NB4 (cell line): ENCODE results near the gene MACROD2.

ENCODE experiments used
- DNase-seq: peaks from one replicate; pipeline ENCODE4 v3.0.0; 2010; ENCODE audit warnings: low read depth
- H3K4me3 ChIP-seq: one replicate; pipeline ENCODE4 v1.5.1; 2011; ENCODE audit warnings: mild to moderate bottlenecking, low read depth, low read length, moderate library complexity
- MYC ChIP-seq: IDR thresholded peaks from 2 replicates; pipeline ENCODE4 v1.6.1; 2011; ENCODE audit warnings: low read depth, low read length
- POLR2A ChIP-seq: IDR thresholded peaks from 2 replicates; pipeline ENCODE4 v1.6.1; 2011; ENCODE audit warnings: mild to moderate bottlenecking; ENCODE audit not compliant: insufficient read length; ENCODE audit errors: extremely low read depth
- TF ChIP-seq, protein P1 (sequence below): IDR thresholded peaks from 2 replicates; pipeline ENCODE4 v1.6.1; 2011; ENCODE audit warnings: low read depth, low read length
- TF ChIP-seq, protein P2 (sequence below): IDR thresholded peaks from one replicate; pipeline ENCODE4 v1.5.1; 2012; ENCODE audit warnings: low read depth, low read length

Gene MACROD2

DNA sequence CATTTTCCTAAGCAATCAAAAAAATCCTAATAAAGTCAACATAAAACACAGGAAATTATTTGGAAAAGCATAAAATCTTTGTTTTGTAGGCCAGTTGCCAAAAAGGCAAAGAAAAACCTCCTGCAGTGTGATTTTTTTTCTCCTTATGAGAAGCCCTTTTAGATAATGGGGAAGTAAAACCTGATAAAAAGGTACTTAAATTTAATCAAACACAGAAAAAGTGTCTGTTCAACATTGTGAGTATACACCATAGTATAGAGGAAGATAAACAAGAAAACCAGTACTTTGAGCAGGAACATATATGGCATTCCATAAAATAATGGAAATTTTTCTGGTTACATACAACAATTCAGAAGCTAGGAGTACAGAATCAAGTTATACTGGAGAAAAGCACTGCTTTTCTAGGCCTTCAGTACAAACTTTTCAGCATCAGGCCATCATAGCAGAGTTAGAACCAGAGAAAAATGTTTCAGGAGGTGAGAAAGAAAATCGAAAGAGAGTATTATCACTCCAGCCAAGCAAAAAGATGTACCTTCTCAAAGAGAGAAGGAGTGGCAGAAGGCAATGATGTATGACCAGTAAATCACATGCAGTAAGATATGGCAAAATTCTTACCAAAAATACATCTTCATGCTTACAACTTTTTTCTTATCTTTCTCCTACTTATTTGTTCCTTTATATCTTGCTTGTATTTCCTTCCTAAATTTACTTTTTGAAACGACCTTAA, 2083.0 kb downstream of the MACROD2 start:
- H3K4me3 ChIP-seq, result no peak overlapping the region
- TF ChIP-seq, protein P1, sequence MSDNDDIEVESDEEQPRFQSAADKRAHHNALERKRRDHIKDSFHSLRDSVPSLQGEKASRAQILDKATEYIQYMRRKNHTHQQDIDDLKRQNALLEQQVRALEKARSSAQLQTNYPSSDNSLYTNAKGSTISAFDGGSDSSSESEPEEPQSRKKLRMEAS, result no peak
- no peak for DNase-seq

DNA sequence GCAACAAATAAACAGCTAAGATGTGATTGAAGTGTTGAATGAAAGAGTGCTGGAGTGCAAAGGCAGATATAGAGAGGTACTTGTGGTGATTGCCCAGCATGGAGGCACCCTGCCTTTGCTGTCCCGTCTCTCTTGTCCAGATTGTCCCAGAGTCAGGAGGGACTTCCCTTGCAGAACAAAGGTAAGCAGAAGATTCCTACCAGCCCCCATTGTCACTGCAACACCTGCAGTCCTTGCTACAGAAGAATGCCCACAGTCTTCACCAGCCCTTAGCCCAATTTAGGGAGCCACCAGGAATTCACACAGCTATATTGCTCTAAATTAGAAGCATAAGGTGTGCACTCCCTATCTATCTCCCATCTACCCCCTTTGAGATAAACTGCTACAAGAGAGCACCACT, 2086.1 kb downstream of the MACROD2 start:
- no peak for TF ChIP-seq MYC
- no peak for TF ChIP-seq POLR2A
- TF ChIP-seq, protein P2, sequence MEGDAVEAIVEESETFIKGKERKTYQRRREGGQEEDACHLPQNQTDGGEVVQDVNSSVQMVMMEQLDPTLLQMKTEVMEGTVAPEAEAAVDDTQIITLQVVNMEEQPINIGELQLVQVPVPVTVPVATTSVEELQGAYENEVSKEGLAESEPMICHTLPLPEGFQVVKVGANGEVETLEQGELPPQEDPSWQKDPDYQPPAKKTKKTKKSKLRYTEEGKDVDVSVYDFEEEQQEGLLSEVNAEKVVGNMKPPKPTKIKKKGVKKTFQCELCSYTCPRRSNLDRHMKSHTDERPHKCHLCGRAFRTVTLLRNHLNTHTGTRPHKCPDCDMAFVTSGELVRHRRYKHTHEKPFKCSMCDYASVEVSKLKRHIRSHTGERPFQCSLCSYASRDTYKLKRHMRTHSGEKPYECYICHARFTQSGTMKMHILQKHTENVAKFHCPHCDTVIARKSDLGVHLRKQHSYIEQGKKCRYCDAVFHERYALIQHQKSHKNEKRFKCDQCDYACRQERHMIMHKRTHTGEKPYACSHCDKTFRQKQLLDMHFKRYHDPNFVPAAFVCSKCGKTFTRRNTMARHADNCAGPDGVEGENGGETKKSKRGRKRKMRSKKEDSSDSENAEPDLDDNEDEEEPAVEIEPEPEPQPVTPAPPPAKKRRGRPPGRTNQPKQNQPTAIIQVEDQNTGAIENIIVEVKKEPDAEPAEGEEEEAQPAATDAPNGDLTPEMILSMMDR, result no peak

DNA sequence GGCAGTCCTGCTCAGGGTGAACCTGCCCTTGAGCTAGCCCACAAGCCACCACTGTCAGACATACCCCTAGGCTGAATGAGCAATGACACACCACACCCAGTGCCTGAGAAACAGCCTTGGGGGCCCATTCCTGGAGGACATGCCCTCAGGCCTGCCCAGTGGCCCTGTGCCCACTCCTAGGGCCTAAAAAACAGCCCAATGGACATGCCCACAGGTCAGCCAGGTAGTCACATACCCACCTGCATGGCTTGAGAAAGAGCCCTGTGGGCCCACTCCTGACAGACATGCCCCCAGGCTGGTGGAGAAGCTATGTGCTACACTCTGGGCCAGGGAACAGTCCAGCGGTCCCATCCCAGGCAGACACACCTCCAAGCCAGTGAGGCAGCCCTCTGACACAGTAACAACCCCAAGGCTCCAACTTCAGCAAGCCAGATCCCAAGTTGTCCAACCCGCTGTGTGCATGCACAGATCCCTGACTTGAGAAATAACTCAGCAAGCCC, 2086.8 kb downstream of the MACROD2 start:
- no peak for DNase-seq
- H3K4me3 ChIP-seq, result no peak overlapping the region
- TF ChIP-seq MYC, result no peak
- TF ChIP-seq, protein P2, result no peak

More for the DNA sequence above, 2086.1 kb downstream of the MACROD2 start:
- H3K4me3 ChIP-seq, result no peak overlapping the region
- no peak for DNase-seq

DNA sequence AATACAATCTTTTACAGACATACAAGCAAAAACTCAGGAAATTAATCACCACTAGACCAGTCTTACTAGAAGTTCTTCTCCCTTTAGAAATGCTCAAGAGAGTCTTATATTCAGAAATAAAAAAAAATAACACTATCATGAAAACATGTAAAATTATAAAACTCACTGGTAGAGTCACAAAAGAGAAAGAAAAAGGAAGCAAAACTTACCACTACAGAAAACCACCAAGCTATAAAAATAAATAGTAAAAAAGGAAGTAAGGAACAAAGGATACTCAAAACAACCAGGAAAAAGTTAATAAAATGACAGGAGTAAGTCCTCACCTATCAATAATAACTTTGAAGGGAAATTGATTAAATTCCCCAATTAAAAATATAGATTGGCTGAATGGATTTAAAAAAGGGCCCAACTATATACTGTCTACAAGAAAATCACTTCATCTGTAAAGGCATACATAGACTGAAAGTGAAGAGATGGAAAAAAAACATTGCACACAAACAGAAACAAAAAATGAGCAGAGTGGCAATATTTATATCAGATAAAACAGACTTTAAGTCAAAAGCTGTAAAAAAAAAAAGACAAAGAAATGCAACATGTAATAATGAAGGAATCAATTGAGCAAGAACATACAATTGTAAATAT, 2088.4 kb downstream of the MACROD2 start:
- H3K4me3 ChIP-seq, result no peak overlapping the region
- no peak for DNase-seq
- TF ChIP-seq, protein P2, result no peak

DNA sequence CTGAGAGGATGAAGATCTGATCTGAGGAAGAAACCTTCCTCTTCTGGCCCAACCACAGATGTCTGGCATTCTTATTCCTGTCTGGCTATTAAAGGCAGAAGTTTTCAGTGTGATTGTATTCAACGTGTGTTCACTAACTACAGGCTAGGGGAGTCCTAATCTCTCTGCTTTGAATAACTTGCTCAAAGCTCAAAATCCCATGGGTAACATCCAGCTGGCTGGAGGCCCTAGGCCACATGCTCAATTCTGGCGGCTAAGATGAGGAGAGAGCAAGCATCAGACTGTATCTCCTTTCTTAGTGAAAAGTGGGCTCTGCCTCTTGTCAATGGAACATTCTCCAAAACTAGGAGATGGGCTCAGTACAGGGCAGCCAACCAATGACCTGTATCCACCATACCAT, 2099.9 kb downstream of the MACROD2 start:
- no peak for DNase-seq
- H3K4me3 ChIP-seq, result no peak overlapping the region
- TF ChIP-seq, protein P1, result no peak
- no peak for TF ChIP-seq POLR2A
- no peak for TF ChIP-seq MYC
- TF ChIP-seq, protein P2, result no peak

DNA sequence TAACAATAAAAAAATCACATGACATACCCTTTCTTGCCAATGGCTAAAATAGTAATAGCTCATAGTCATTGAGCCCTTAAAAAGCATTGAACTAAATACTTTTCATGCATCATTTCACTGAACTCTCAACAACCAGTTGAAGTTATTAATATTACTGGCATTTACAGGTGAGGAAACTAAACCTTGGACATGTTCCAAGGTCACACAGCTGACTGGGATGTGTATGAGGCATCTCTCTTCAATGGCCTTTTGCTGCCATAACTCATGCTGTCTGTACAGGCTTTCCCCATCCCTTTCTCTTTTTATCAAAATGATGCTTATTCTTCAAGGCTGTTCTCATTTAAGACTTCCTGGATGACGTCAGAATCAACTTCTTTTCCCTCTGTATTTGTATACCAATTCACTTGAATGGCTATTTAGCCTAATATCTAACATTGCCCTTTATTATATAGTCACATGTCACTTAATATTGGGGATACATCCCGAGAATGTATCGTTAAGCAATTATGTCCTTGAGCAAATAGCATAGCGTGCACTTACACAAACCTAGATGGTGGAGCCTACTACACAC, 2101.5 kb downstream of the MACROD2 start:
- TF ChIP-seq POLR2A, result no peak
- TF ChIP-seq, protein P1, result no peak
- TF ChIP-seq MYC, result no peak
- TF ChIP-seq, protein P2, result no peak
- H3K4me3 ChIP-seq, result no peak overlapping the region
- no peak for DNase-seq
